Measurements from ENCODE around the gene ORM1. TPM values are rescaled to one million over a fixed set of nuclear protein-coding genes. Genes with fewer than 3 reads are reported as not detected.

The ORM1 gene
- not detected for total RNA-seq

GRCh38 chr9:114322831-114323531, at the start of gene ORM1:
ORM1 (plus strand) TSS chr9:114323098; CDS start chr9:114323134, 36 bp downstream.

GRCh38 chr9:114329625-114330022, 6.7 kb downstream of the ORM1 start, which contains the start of gene ORM2:
ORM2 (plus strand) TSS chr9:114329869; CDS start chr9:114329905, 36 bp downstream.

Other genes with a start within 250 kb of the ORM1 start
- not detected for gene AMBP, start 244.8 kb upstream of the ORM1 start, total RNA-seq
- 0.93 TPM for gene KIF12, start 223.8 kb upstream of the ORM1 start, total RNA-seq
- 34.6 TPM for gene COL27A1, start 167.6 kb upstream of the ORM1 start, total RNA-seq
- not detected for gene ORM2, start 6.8 kb downstream of the ORM1 start, total RNA-seq
- 44.6 TPM for gene AKNA, start 64.9 kb downstream of the ORM1 start, total RNA-seq
- 16.6 TPM for gene WHRN, start 182.4 kb downstream of the ORM1 start, total RNA-seq

Measured in camera-type eye (tissue), 1 donor.